ENCODE measurements around the gene CCL13.
A peak's percentile ranks its signal among the peaks of the same experiment; 100 is the strongest.
"Not testable (repeated sequence)": the region's sequence is repeated elsewhere in the genome, so short reads cannot be mapped to it uniquely, and the experiment has no call there.

CCL13 gene

GRCh38 chr17:34356194-34356593, at the start of gene CCL13:
TSS of gene CCL13 (plus strand) at chr17:34356480. CDS start at chr17:34356527, 47 bp downstream.
- DNase-seq (ENCODE audit: low read depth in 2 of 2) = no peak

DNA sequence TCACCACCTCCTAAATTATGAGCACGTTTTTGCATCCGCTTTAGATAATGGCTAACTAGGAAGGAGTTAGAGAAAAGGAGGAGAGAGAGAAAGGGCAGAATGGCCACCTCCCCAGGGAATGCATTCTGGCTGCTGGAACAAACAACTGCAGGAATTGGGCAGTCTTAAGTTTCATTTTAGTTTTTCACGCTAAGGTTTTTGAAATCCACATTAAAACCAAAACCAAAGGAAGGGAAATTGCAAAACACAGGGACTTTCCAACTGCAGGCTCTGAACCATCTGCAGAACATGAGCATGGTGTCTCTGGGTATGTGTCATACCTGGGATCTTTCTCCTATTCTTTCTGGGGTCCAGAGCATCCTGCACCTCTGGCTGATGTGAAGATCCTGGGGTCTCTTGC, 49.2 kb upstream of the CCL13 start:
- no peak for DNase-seq (ENCODE audit: low read depth in 2 of 2)

DNA sequence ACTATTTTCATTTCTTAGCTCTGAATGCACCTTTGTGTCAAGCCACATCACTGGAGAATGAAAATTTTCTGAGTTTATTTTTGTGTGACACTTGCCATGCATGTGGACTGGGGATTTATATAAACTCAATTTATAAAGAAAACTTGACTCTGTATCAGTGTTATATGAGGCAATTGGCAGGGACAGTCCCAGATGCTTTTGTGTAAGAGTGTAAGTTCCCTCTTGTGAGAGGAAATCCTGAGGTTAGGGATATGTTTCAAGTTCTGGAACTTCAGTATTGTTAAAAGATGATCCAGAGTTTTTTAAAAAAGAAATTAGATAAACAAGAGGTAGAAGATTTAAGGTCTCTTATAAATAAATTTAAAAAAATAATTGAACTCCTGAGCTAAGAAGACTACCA, 47.9 kb upstream of the CCL13 start:
- DNase-seq (ENCODE audit: low read depth in 2 of 2) = no peak

DNA sequence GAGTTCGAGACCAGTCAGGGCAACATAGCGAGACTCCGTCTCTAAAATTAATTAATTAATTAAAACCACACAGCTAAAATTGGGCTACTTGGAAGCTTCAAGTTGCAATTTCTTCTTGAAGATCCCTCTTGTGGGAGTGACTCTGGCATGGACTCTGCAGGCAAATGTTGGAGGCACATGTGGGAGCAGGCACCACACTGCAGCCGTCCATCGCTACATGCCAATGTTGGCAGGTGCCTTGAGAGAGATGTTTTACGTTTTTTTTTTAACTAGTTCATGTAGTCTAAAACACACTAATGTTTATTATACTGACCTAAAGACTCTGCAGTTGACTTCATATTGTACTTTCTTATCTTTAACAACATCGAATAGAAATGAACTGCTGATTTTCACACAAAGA, 45.0 kb upstream of the CCL13 start:
- DNase-seq (ENCODE audit: low read depth in 2 of 2) = no peak

- no peak for DNase-seq (ENCODE audit: low read depth in 2 of 2)
Measured at GRCh38 chr17:34312080-34312479, 44.2 kb upstream of the CCL13 start.

- no peak for DNase-seq (ENCODE audit: low read depth in 2 of 2)
Measured at GRCh38 chr17:34313164-34313563, 43.1 kb upstream of the CCL13 start.

DNA sequence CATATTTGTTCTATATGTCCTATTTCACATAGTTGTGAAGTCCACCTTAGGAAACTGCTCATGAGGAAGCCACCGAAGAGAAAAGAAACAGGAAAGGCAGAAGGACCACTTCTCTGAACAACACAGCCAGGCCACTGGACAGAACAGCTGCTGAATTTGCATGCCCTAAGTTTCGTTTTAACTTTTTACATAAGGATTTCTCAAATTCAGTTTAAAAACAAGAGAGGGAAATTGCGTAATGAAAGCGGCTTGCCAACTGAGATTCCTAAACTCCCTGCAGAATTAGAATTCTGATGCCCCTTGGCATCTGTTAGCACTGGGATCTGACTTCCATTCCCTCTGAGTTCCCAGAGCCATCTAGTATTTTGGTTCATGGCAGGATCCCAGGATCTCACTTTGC, 42.0 kb upstream of the CCL13 start:
- DNase-seq (ENCODE audit: low read depth in 2 of 2) = no peak

- peak in 1 of 2 experiments; percentile 5 for DNase-seq (ENCODE audit: low read depth in 2 of 2)
Measured at GRCh38 chr17:34318474-34318873, 37.8 kb upstream of the CCL13 start.

DNA sequence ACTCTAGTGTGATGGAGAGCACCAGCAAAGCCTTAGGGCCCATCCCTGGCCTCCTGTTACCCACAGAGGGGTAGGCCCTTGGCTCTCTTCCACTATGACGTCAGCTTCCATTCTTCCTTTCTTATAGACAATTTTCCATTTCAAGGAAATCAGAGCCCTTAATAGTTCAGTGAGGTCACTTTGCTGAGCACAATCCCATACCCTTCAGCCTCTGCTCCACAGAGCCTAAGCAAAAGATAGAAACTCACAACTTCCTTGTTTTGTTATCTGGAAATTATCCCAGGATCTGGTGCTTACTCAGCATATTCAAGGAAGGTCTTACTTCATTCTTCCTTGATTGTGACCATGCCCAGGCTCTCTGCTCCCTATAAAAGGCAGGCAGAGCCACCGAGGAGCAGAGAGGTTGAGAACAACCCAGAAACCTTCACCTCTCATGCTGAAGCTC, 37.2 kb upstream of the CCL13 start, which contains the start of gene CCL8:
Gene CCL8 (plus strand): TSS at position 397 of the 445 bp plus-strand sequence. CDS start 67 bp downstream, outside the sequence.
- no peak for DNase-seq (ENCODE audit: low read depth in 2 of 2)

DNA sequence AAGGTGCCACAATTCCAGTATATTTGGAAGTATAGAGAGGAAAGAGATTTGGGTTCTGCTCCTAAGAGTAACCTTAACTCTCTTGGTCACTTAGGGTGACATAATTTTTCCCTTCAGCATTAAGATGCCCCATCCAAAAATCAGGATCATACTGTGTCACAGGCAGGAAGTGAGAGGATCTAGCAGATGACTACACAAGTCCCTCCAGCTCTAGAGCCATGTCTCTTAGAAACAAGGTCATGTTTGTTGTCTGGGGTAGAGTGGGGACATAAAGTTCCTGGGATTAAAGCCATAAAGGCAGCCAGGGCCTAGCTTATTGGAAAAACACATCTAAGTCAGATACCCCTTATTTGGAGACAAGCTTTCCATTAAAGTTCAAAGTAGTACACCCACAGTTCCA, 34.3 kb upstream of the CCL13 start:
- DNase-seq (ENCODE audit: low read depth in 2 of 2) = no peak

- not testable (repeated sequence) for DNase-seq (ENCODE audit: low read depth in 2 of 2)
Measured at GRCh38 chr17:34327580-34327979, 28.7 kb upstream of the CCL13 start.

- no peak for DNase-seq (ENCODE audit: low read depth in 2 of 2)
Measured at GRCh38 chr17:34337701-34338100, 18.6 kb upstream of the CCL13 start.

DNA sequence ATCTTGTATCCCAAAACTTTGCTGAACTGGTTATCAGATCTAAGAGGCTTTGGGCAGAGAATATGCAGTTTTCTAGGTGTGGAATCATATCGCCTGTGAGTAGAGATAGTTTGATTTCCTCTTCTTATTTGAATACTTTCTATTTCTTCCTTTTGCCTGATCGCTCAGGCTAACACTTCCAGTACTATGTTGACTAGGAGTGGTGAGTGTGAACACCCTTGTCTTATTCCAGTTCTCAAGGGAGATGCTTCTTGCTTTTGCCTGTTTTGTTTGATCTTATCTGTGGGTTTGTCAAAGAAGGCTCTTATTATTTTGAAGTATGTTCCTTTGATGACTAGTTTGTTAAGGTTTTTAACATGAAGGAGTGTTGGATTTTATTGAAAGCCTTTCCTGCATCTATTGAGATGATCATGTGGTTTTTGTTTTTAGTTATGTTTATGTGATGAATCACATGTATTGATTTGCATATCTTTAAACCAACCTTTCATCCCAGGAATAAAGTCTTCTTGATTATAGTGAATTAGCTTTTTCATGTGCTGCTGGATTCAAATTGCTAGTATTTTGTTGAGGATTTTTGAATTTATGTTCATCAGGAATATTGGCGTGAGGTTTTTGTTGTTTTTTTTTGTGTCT, 17.0 kb upstream of the CCL13 start:
- no peak for DNase-seq (ENCODE audit: low read depth in 2 of 2)

DNA sequence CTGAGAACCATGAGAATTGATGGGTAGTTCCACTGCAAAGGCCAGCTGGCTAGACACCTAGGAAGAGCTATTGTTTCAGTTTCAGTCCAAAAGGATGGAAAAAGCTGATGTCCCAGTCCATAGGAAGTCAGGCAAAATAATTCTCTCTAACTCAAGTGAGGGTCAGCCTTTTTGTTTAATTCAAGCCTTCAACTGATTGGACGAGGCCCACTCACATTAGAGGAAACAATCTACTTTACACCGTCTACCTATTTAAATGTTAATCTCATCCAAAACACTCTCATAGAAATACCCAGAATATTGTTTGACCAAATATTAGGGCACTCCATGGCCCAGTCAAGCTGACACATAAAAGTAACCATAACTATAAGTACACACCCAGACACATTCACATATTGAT, 14.4 kb upstream of the CCL13 start:
- DNase-seq (ENCODE audit: low read depth in 2 of 2) = no peak

GRCh38 chr17:34347063-34347462, 9.2 kb upstream of the CCL13 start:
- DNase-seq (ENCODE audit: low read depth in 2 of 2) = no peak

DNA sequence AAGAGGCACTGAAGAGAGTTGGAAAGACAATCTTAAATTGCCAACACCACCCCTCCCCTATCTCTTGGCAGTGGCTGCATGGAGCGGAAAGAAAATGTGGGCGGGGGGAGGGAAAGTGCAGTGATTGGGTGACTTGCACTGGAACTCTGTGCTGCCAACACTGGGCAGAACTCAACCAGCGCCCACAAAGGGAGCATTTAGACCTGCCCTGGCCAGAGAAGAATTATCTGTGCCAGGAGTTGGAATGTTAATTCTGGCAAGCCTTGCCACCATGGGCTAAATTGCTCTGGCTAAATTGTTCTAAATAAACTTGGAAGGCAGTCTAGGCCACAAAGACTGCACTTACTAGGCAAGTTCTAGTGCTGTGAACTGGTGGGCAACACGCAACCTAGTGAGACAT, 6.5 kb upstream of the CCL13 start:
- no peak for DNase-seq (ENCODE audit: low read depth in 2 of 2)

DNA sequence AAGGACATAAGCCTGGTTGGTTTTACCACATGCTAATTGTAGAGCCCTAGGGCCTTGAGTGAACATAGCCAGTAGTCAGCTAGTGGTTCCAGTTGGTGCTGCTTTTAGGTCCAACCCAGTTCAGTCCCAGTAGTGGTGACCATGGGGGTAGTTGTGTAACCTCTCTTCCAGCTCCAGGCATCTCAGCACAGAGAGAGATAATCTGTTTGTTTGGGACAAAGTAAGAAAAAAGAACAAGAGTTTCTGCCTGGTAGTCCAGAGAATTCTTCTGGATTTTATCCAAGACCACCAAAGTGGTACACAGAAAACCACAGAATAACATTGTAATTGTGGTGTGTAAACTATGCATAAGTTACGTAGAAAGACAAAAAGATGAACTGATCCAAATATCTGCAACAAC, 5.2 kb upstream of the CCL13 start:
- no peak for DNase-seq (ENCODE audit: low read depth in 2 of 2)

DNA sequence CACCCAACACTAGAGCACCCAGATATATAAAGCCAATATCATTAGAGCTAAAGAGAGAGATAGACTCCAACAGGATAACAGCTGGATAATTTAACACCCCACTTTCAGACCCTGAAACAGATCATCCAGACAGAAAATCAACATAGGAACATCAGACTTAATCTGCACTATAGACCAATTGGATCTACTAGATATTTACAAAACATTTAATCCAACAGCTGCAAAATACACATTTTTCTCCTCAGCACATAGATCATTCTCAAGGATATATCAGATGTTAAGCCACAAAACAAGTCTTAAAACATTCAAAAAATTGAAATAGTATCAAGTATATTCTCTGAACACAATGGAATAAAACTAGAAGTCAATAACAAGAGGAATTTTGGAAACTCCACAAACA, 4.1 kb upstream of the CCL13 start:
- DNase-seq (ENCODE audit: low read depth in 2 of 2) = no peak

GRCh38 chr17:34354637-34355036, 1.6 kb upstream of the CCL13 start:
- no peak for DNase-seq (ENCODE audit: low read depth in 2 of 2)

DNA sequence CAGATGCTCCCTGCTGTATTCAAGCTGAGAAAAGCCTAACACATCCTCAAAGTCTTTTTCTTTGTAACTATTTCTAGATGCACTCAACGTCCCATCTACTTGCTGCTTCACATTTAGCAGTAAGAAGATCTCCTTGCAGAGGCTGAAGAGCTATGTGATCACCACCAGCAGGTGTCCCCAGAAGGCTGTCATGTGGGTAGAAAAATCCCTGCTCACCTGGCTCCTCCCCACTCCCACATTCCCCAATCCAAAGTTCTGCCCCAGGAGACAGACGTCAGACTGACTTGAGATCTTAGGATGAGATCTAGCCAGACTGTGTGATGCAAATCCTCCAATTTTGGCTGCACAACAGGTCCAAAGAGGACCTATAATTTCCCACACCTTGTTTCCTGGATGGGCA, 1.1 kb downstream of the CCL13 start:
- no peak for DNase-seq (ENCODE audit: low read depth in 2 of 2)

- DNase-seq (ENCODE audit: low read depth in 2 of 2) = no peak
Measured at GRCh38 chr17:34358631-34359030, 2.4 kb downstream of the CCL13 start.

- DNase-seq (ENCODE audit: low read depth in 2 of 2) = no peak
Measured at GRCh38 chr17:34360601-34361270, 4.5 kb downstream of the CCL13 start.

GRCh38 chr17:34361478-34362061, 5.3 kb downstream of the CCL13 start:
- DNase-seq (ENCODE audit: low read depth in 2 of 2) = peak; percentile 35 to 76

Measured in stimulated activated CD4-positive, alpha-beta T cell treated with anti-CD3 and anti-CD28 coated beads, Interleukin-12 subunit alpha, Interleukin-12 subunit beta, amount 100 ng/mL, for 24 hours (primary cell).